Neural progenitor cell (in vitro differentiated cells): ENCODE measurements around the gene NTHL1. TPM values are rescaled to one million over a fixed set of nuclear protein-coding genes. Genes with fewer than 3 reads are reported as not detected.

Experiments
- DNase-seq: peaks from one replicate; pipeline ENCODE4 v3.0.0-alpha.2; 2016; ENCODE audit warnings: low spot score
- H2AFZ ChIP-seq: fragments of 200-600 bp; sonication (generic); replicated peaks from 2 replicates; pipeline ENCODE4 v1.6.1; 2016; ENCODE audit warnings: antibody characterized with exemption
- H3F3A ChIP-seq: fragments of 200-600 bp; sonication (generic); 2 replicates; pipeline ENCODE4 v1.6.1; 2016; ENCODE audit warnings: antibody characterized with exemption, low read depth
- H3K27ac ChIP-seq: fragments of 200-600 bp; sonication (generic); 2 replicates; pipeline ENCODE4 v1.5.1; 2016; ENCODE audit warnings: mild to moderate bottlenecking
- H3K27me3 ChIP-seq: fragments of 200-600 bp; sonication (generic); 2 replicates; pipeline ENCODE4 v1.6.1; 2016; ENCODE audit warnings: mild to moderate bottlenecking, moderate library complexity
- H3K36me3 ChIP-seq: fragments of 200-600 bp; sonication (generic); 2 replicates; pipeline ENCODE4 v1.5.1; 2016
- H3K4me1 ChIP-seq: fragments of 200-600 bp; sonication (generic); 2 replicates; pipeline ENCODE4 v1.6.1; 2016; ENCODE audit warnings: mixed run types
- H3K4me2 ChIP-seq: fragments of 200-600 bp; sonication (generic); 2 replicates; pipeline ENCODE4 v1.6.1; 2016
- H3K4me3 ChIP-seq: fragments of 200-600 bp; sonication (generic); 2 replicates; pipeline ENCODE4 v1.5.1; 2016
- H3K79me2 ChIP-seq: fragments of 200-600 bp; sonication (generic); 2 replicates; pipeline ENCODE4 v1.6.1; 2016; ENCODE audit warnings: low read depth
- H3K9ac ChIP-seq: fragments of 200-600 bp; sonication (generic); 2 replicates; pipeline ENCODE4 v1.6.1; 2016
- H3K9me3 ChIP-seq: fragments of 200-600 bp; sonication (generic); 2 replicates; pipeline ENCODE4 v1.5.1; 2016; ENCODE audit warnings: low read depth
- H4K20me1 ChIP-seq: fragments of 200-600 bp; sonication (generic); 2 replicates; pipeline ENCODE4 v1.6.1; 2016; ENCODE audit warnings: low read depth
- H3K27ac Mint-ChIP-seq: 3 replicates; pipeline ENCODE4 v1.8.0; 2021; ENCODE audit warnings: mixed read lengths
- H3K27me3 Mint-ChIP-seq: 2 replicates; pipeline ENCODE4 v1.8.0; 2022; ENCODE audit warnings: low read depth, mild to moderate bottlenecking, inconsistent platforms, moderate library complexity, mixed read lengths; ENCODE audit not compliant: insufficient read depth
- H3K36me3 Mint-ChIP-seq: 3 replicates; pipeline ENCODE4 v1.8.0; 2021; ENCODE audit warnings: mixed read lengths
- H3K4me1 Mint-ChIP-seq: 3 replicates; pipeline ENCODE4 v1.8.0; 2021; ENCODE audit warnings: mixed read lengths
- H3K4me3 Mint-ChIP-seq: 3 replicates; pipeline ENCODE4 v1.8.0; 2021; ENCODE audit warnings: mild to moderate bottlenecking, moderate library complexity, mixed read lengths
- H3K9me3 Mint-ChIP-seq: 3 replicates; pipeline ENCODE4 v1.8.0; 2020; ENCODE audit warnings: mixed read lengths
- EZH2 ChIP-seq: fragments of 200-600 bp; sonication (generic); IDR thresholded peaks from 2 replicates; pipeline ENCODE4 v1.6.1; 2017; ENCODE audit warnings: antibody characterized with exemption, mild to moderate bottlenecking, moderate library complexity
- EZH2phosphoT487 ChIP-seq: fragments of 200-600 bp; sonication (generic); IDR thresholded peaks from 2 replicates; pipeline ENCODE4 v1.6.1; 2017; ENCODE audit warnings: antibody characterized with exemption
- total RNA-seq: library from RNA; depleted of rRNA; stranded (reverse); fragments of >200 nt; gene quantifications from 2 replicates; pipeline ENCODE4 v1.2.3, GENCODE V29; 2015; ENCODE audit warnings: low replicate concordance
- TF ChIP-seq, protein P1 (sequence below): fragments of 200-600 bp; sonication (generic); IDR thresholded peaks from 2 replicates; pipeline ENCODE4 v1.5.1; 2017; ENCODE audit warnings: antibody characterized with exemption, mild to moderate bottlenecking

NTHL1 gene
- total RNA-seq, 1 donor from 2014 or later, result 26.3 TPM

DNA sequence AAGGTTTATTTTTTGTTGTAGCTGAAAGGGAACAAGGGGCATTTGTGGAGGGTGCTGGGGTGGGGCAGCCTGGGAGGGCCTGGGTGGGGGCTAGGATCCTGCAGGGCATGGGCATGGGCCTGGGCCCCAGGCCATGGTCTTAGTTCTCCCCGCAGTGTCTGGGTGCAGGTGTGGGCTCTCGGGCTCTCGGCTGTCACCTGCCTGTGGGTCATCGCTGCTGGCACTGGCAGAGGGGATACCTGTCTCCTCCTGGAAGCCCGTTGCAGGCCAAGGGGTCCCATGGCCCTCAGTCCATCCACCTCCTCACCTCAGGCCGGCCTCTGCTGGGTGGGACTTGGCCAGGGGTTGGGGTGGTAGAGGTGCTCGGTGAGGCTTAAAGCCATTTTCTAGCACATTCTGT lies 30.5 kb upstream of the NTHL1 start:
- Histone ChIP-seq H3K4me1 (no peaks in the 10 kb centered on the region), H4K20me1 (no peaks in the 10 kb centered on the region), H3K27ac (no peak overlapping the region), H2AFZ (no peak overlapping the region), H3K9me3 (no peaks in the 10 kb centered on the region), H3K4me2 (no peak overlapping the region), H3K9ac (no peak overlapping the region), H3K36me3 (no peaks in the 10 kb centered on the region), H3K4me3 (no peak overlapping the region), H3F3A (no peaks in the 10 kb centered on the region), H3K79me2 (no peaks in the 10 kb centered on the region), H3K27me3 (no peaks in the 10 kb centered on the region)
- peaks cover 6% of the 10 kb centered on the region for H3K36me3 Mint-ChIP-seq
- no peak overlapping the region for H3K4me3 Mint-ChIP-seq
- H3K27ac Mint-ChIP-seq, result no peak overlapping the region
- peaks cover 6% of the 10 kb centered on the region for H3K27me3 Mint-ChIP-seq
- no peaks in the 10 kb centered on the region for H3K9me3 Mint-ChIP-seq
- no peak for DNase-seq
- peaks cover 4% of the 10 kb centered on the region for H3K4me1 Mint-ChIP-seq
- TF ChIP-seq EZH2phosphoT487 (no peak), EZH2 (no peak)
- TF ChIP-seq, protein P1, sequence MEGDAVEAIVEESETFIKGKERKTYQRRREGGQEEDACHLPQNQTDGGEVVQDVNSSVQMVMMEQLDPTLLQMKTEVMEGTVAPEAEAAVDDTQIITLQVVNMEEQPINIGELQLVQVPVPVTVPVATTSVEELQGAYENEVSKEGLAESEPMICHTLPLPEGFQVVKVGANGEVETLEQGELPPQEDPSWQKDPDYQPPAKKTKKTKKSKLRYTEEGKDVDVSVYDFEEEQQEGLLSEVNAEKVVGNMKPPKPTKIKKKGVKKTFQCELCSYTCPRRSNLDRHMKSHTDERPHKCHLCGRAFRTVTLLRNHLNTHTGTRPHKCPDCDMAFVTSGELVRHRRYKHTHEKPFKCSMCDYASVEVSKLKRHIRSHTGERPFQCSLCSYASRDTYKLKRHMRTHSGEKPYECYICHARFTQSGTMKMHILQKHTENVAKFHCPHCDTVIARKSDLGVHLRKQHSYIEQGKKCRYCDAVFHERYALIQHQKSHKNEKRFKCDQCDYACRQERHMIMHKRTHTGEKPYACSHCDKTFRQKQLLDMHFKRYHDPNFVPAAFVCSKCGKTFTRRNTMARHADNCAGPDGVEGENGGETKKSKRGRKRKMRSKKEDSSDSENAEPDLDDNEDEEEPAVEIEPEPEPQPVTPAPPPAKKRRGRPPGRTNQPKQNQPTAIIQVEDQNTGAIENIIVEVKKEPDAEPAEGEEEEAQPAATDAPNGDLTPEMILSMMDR, result no peak

DNA sequence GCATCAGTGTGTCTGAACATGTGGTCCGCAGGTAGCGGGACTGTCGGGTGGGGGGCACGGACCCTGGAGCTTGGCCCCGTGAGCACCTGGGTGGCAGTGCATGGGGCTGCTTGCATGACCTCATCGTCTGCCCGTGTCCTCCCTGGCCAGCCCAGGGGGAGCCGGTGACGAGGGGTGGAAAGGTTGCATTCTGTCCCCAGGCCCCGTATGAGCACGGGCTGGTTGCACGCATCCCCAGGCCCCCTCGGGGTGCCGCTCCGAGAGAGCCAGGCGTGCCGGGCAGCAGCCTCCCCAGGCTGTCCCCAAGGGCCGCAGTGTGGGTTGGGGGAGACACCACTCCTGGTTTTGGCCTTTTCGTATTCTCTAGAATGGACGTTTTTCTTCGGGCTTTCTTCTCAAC lies 30.1 kb upstream of the NTHL1 start:
- Histone ChIP-seq H3K9ac (no peak overlapping the region), H3K36me3 (no peaks in the 10 kb centered on the region), H3K79me2 (no peaks in the 10 kb centered on the region), H4K20me1 (no peaks in the 10 kb centered on the region), H3F3A (no peaks in the 10 kb centered on the region), H3K4me2 (no peak overlapping the region), H3K4me3 (no peak overlapping the region), H3K27ac (no peak overlapping the region), H3K27me3 (no peaks in the 10 kb centered on the region), H3K9me3 (no peaks in the 10 kb centered on the region), H3K4me1 (no peaks in the 10 kb centered on the region), H2AFZ (no peak overlapping the region)
- peaks cover 6% of the 10 kb centered on the region for H3K27me3 Mint-ChIP-seq
- peaks cover 6% of the 10 kb centered on the region for H3K36me3 Mint-ChIP-seq
- peaks cover 4% of the 10 kb centered on the region for H3K4me1 Mint-ChIP-seq
- no peaks in the 10 kb centered on the region for H3K9me3 Mint-ChIP-seq
- no peak for DNase-seq
- no peak overlapping the region for H3K27ac Mint-ChIP-seq
- H3K4me3 Mint-ChIP-seq, result no peak overlapping the region
- TF ChIP-seq EZH2, result no peak
- TF ChIP-seq, protein P1, result no peak
- TF ChIP-seq EZH2phosphoT487, result no peak

DNA sequence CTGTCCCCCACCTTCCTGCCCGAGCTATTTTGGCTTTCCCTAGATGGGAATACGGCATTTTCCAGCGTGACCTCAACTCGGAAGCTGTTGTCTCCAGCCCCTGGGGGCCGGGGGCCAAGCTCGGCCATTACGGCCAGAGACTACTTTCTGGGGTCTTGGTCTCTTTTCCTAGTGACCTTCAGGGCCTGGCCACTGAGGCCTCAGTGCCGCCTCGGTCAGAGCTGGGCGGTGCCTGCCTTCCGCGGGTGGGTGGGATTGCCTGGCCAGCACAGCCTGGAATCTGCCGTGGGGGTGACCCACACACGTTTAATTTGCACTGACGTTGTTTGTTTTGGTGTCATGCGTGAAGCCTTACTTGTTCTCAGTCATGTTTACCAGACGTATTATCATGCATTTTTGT lies 29.4 kb upstream of the NTHL1 start:
- Histone ChIP-seq H3F3A (no peaks in the 10 kb centered on the region), H3K9ac (no peak overlapping the region), H2AFZ (no peak overlapping the region), H3K4me1 (no peaks in the 10 kb centered on the region), H3K36me3 (no peaks in the 10 kb centered on the region), H3K4me2 (no peak overlapping the region), H4K20me1 (no peaks in the 10 kb centered on the region), H3K9me3 (no peaks in the 10 kb centered on the region), H3K4me3 (no peak overlapping the region), H3K27me3 (no peaks in the 10 kb centered on the region), H3K27ac (no peak overlapping the region), H3K79me2 (no peaks in the 10 kb centered on the region)
- TF ChIP-seq EZH2 (no peak), EZH2phosphoT487 (no peak)
- TF ChIP-seq, protein P1, result no peak
- Mint-ChIP-seq H3K36me3 (peaks cover 6% of the 10 kb centered on the region), H3K9me3 (no peaks in the 10 kb centered on the region), H3K27ac (no peak overlapping the region), H3K4me1 (no peaks in the 10 kb centered on the region), H3K4me3 (no peak overlapping the region), H3K27me3 (peaks cover 6% of the 10 kb centered on the region)
- DNase-seq, result no peak
